ENCODE results near the gene MRO. TPM values are rescaled to one million over a fixed set of nuclear protein-coding genes. Genes with fewer than 3 reads are reported as not detected.

The MRO gene
- total RNA-seq, 2 experiments from 2014 or later = not detected

DNA sequence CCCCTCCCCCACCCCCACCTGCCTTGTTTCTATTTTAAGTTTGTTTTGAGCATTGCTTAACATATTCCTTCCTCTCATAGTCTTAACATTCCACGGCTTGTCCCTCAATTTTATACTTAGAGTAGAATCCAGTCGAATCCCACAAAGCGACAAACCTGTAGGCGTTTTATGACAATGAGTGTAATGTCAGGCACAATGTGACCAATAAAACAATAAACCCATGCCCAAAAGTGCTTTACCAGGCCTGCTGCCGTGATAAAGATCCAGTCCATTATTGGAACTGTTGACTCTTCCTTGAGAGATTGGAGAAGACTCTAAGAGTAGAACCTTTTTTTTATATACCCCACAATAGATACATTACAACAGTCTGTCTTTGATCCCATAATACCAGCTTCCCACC lies 6.2 kb upstream of the MRO start:
- Mint-ChIP-seq H3K4me1 (no peaks in the 10 kb centered on the region), H3K27ac (no peak overlapping the region), H3K9me3 (no peaks in the 10 kb centered on the region), H3K4me3 (no peak overlapping the region), H3K27me3 (no peaks in the 10 kb centered on the region), H3K36me3 (ENCODE audit: low read depth) (no peaks in the 10 kb centered on the region)
- ChIA-PET POLR2A (no interaction called here), CTCF (no interaction called here)
- DNase-seq = no peak

DNA sequence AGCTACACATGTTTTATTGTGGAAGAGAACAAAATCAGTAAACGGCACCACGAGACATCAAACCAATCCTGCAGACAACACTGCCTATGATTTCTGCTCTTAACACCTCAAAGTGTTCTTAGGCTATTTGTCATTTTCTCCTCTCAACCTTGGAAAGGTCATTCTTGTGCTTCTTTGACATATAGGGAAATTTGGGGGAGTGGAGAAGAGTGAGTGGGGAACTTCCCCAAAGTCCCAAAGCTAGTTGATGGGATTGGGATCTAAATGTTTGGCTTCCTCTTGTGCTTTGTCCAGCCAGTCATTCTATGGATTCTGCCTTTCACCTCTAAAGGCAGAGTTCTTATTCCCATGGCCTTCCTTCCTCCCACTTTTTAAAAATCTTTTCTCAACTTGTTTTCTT lies 5.8 kb upstream of the MRO start:
- Mint-ChIP-seq H3K27me3 (no peaks in the 10 kb centered on the region), H3K27ac (no peak overlapping the region), H3K4me1 (no peaks in the 10 kb centered on the region), H3K4me3 (no peak overlapping the region), H3K9me3 (no peaks in the 10 kb centered on the region), H3K36me3 (ENCODE audit: low read depth) (no peaks in the 10 kb centered on the region)
- ChIA-PET CTCF (interaction anchor here (0.6 kb wide), 1 partner anchor 1772 kb away, joined by 3 read pairs; no protein-coding TSS in a partner anchor), POLR2A (no interaction called here)
- DNase-seq = no peak

DNA sequence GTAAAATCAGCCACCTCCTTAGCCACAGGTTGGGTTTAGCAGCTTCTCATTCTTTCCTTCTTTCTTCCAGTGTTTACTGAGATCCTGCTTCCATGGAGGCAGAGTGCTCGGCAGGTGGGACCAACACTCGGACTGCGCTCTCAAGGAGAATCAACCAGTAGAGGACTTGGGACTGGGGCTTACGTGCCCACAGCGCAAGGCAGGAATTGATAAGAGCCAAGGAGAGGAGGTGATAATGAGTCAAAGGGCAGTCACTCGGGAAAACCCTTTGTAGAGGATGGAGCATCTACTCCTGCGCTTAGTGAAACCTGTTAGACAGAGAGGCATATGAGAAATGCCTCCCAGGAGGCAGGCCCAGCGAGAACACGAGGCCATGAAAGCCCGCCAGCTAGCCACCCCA lies 2.9 kb upstream of the MRO start:
- DNase-seq = no peak
- POLR2A ChIA-PET = no interaction called here
- no peak overlapping the region for H3K27ac Mint-ChIP-seq
- no peaks in the 10 kb centered on the region for H3K9me3 Mint-ChIP-seq
- no peaks in the 10 kb centered on the region for H3K4me1 Mint-ChIP-seq
- no peaks in the 10 kb centered on the region for H3K36me3 Mint-ChIP-seq (ENCODE audit: low read depth)
- no peaks in the 10 kb centered on the region for H3K27me3 Mint-ChIP-seq
- H3K4me3 Mint-ChIP-seq = no peak overlapping the region
- CTCF ChIA-PET = no interaction called here

DNA sequence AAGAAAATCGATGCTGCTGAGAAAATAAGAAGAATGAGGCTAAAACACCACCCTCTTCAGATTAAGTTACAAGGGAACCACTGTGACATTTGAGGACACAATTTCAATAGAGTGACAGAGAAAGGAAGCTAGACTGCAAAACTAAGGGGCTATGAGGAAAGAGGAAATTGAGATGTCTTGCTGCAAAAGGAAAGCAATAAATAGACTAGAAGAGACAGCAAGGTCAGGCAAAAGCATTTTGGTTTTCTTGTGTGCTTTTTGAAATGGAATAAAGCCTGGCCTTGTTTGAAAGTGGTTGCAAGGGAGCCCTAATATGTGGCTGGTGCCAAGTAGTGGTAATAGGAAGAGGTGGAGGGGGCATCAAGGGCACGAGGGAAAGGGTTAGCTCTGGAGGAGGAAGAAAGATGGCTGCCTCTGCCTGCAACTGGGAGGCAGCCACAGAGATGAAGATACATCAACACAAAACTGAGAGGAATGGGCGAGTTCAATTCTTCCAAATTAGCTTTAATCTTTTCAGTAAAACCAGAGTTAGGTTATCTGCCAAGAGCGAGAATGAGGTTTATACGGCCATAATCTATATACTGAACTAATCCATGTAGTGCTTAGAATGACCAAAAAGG lies 1.2 kb upstream of the MRO start:
- H3K27me3 Mint-ChIP-seq = no peaks in the 10 kb centered on the region
- DNase-seq = no peak
- CTCF ChIA-PET = interaction anchor here (1.2 to 1.6 kb wide), 2 partner anchors 221 to 230 kb away, joined by 3 read pairs; no protein-coding TSS in a partner anchor
- no peaks in the 10 kb centered on the region for H3K9me3 Mint-ChIP-seq
- POLR2A ChIA-PET = no interaction called here
- no peaks in the 10 kb centered on the region for H3K4me1 Mint-ChIP-seq
- no peaks in the 10 kb centered on the region for H3K36me3 Mint-ChIP-seq (ENCODE audit: low read depth)
- no peak overlapping the region for H3K4me3 Mint-ChIP-seq
- H3K27ac Mint-ChIP-seq = no peak overlapping the region

DNA sequence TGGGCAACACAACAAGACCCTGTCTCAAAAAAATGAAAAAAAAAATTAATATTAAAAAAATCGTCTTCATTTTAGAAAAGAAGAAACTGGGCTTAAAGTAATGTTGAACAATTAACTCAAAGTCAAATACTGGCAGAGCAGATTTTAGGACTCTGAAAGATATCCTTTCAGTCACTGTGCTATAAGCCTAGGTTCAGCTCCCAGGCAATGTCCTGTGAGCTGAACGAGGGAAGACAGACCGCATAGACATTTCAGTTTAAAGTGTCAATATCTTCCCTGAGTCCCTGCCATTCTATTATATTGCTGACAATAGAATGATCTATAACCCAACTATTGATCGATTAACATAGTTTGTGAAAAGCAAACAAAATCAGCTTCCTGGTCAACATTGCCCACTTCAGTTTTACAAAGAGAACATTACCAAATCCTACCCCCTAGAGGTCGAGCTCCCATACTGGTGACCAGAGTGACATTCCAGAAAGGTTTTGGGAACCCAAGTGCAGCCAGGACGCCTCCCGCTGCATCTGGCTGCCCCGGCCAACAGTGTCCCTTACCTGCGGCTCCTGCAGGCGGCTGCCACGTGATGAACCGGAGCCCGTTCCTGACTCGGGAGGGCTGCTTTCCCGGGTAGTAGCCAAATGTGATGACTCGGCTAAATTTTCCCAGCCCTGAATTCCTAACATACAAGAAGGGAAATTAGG lies 639 bp downstream of the MRO start:
- Mint-ChIP-seq H3K4me3 (no peak overlapping the region), H3K4me1 (no peaks in the 10 kb centered on the region), H3K9me3 (no peaks in the 10 kb centered on the region), H3K27ac (no peak overlapping the region), H3K36me3 (ENCODE audit: low read depth) (no peaks in the 10 kb centered on the region), H3K27me3 (peaks cover 6% of the 10 kb centered on the region)
- ChIA-PET POLR2A (no interaction called here), CTCF (no interaction called here)
- no peak for DNase-seq

DNA sequence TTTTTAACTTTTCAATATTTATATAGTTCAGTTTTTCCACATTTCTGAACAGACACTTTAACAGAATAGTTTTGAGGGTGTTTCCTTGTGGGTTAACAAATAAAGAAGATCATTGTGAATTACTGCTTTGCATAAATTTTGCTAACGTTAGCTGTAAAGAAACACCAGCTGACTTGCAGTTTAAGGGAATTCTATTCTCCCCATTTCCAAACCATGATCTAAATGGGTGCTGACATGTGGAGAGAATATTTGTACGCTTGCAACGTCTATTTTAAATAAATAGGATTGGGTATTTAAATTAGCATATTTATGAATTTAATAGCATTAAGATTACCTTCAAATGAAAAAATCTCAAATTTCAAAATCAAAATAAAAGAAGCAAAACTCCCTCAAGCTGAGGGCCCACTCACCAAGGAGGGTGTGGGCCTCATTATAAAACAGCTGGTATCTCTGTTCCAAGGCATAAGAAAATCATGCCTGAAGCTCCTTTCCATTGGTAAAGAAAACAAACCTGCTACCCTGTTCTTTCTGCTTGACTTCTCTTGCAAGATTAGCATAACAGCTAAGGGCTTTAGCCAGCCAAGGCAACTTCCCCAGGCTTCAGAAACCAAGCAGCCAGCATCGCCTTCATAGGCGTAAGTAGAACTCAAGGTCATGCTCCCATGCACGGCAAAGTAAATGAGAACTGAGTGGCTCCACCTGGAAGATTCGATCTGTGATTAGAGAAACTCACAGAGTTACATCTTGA lies 3.2 kb downstream of the MRO start:
- Mint-ChIP-seq H3K27me3 (peaks cover 6% of the 10 kb centered on the region), H3K9me3 (no peaks in the 10 kb centered on the region), H3K4me3 (no peak overlapping the region), H3K27ac (no peak overlapping the region), H3K4me1 (no peaks in the 10 kb centered on the region), H3K36me3 (ENCODE audit: low read depth) (no peaks in the 10 kb centered on the region)
- POLR2A ChIA-PET = no interaction called here
- CTCF ChIA-PET = interaction anchor here (0.6 to 1.2 kb wide), 2 partner anchors 10 to 128 kb away, joined by 3 read pairs; no protein-coding TSS in a partner anchor
- DNase-seq = no peak

DNA sequence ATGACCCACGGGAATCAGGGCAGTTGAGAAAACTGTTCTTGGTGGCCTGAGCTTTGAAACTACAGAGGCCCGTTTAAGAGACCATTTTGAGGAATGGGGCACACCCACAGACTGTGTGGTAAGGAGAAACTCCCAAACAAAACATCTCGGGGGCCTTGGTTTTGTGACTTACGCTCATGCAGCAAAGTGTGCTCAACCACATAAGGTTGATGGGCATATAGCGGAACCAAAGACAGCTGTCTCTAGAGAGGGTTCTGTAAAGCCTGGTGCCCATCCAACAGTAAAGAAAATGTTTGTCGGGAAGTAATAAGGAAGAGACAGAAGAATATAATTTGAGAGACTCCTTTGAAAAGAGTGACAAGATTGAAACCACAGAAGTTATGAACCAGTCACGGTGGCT lies 5.4 kb downstream of the MRO start:
- Mint-ChIP-seq H3K4me3 (no peak overlapping the region), H3K36me3 (ENCODE audit: low read depth) (no peaks in the 10 kb centered on the region), H3K4me1 (no peaks in the 10 kb centered on the region), H3K9me3 (no peaks in the 10 kb centered on the region), H3K27ac (no peak overlapping the region), H3K27me3 (peaks cover 10% of the 10 kb centered on the region)
- no peak for DNase-seq
- POLR2A ChIA-PET = no interaction called here
- CTCF ChIA-PET = no interaction called here

DNA sequence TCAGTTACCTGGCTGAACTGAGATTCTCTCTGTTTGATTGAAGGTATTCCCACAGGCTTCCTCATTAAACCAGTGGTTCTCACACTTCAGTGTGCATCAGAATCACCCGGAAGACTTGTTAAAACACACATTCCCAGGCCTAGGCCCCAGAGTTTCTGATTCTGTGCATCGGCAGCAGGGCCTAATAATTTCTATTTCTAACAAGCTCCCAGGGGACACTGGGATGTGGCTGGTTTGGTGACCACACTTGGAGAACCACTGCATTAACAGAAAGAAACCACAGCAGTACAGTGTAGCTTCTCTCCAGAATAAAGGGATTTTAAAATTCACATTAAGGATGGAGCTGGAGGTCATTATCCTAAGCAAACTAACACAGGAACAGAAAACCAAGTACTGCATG lies 6.5 kb downstream of the MRO start:
- CTCF ChIA-PET = interaction anchor here (1.0 kb wide), 1 partner anchor 465 kb away, joined by 3 read pairs; no protein-coding TSS in a partner anchor
- Mint-ChIP-seq H3K36me3 (ENCODE audit: low read depth) (no peaks in the 10 kb centered on the region), H3K4me3 (no peak overlapping the region), H3K9me3 (no peaks in the 10 kb centered on the region), H3K4me1 (no peaks in the 10 kb centered on the region), H3K27ac (no peak overlapping the region), H3K27me3 (peaks cover 10% of the 10 kb centered on the region)
- DNase-seq = no peak
- POLR2A ChIA-PET = no interaction called here

DNA sequence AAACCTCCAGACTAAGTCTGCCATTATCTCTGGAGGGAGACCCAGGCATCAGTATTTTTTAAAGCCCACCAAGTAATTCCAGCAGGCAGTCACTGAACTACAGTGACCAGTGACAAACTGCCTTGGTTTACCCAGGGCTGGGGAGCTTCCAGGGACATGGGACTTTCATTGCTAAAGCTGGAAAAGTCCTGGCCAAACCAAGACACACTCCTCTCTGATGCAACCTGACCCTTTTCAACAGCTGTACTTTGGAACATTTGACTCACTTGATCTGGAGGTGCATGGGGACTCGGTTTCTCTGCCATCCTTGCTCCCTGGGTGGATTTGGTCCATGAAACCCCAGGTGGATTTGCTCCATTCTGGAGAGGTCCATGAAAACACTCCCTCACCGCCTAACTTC lies 7.0 kb downstream of the MRO start:
- H3K9me3 Mint-ChIP-seq = no peaks in the 10 kb centered on the region
- no peak overlapping the region for H3K4me3 Mint-ChIP-seq
- no peak overlapping the region for H3K27ac Mint-ChIP-seq
- no peak for DNase-seq
- POLR2A ChIA-PET = no interaction called here
- no peaks in the 10 kb centered on the region for H3K4me1 Mint-ChIP-seq
- H3K36me3 Mint-ChIP-seq (ENCODE audit: low read depth) = no peaks in the 10 kb centered on the region
- CTCF ChIA-PET = no interaction called here
- peaks cover 10% of the 10 kb centered on the region for H3K27me3 Mint-ChIP-seq

DNA sequence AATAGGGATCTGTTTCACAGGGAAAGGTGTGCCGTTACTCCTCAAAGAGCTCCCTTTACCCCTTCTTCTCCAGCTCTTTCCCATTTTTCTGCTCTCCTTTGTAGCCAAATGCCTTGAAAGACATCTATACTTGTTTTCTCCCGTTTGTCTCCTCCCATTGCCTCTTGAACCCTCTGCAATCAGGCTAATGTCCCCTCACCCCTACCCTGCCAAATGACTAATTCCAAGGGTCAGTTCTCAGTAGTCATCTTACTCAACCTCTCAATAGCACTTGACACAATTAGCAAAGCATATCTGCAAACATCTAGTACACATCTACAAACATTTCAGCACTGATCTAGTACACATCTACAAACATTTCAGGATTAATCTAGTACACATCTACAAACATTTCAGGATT lies 12.6 kb downstream of the MRO start:
- CTCF ChIA-PET = interaction anchor here (1.0 to 1.1 kb wide), 2 partner anchors 10 to 13 kb away, joined by 3 read pairs; partner anchors contain the start of gene MRO
- DNase-seq = no peak
- Mint-ChIP-seq H3K4me3 (no peak overlapping the region), H3K27me3 (peaks cover 10% of the 10 kb centered on the region), H3K4me1 (peaks cover 1% of the 10 kb centered on the region), H3K36me3 (ENCODE audit: low read depth) (no peaks in the 10 kb centered on the region), H3K9me3 (no peaks in the 10 kb centered on the region), H3K27ac (no peak overlapping the region)
- POLR2A ChIA-PET = no interaction called here

DNA sequence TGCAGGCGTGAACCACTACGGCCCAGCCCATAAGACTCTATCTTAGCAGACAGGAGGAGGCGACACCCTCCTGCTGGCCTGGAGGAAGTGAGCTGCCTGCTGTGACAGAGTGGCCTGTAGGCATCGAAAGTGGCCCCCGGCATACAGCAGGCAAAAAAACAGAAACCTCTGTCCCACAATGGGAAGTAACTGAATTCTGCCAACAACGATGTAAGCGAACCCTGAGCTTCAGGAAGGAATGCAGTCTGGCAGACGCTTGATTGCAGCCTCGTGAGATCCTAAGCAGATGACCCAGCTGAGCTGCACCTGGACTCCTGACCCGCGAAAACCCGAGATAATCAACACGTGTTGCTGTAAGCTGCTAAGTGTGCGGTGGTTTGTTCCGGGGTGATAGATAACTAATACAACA lies 13.6 kb downstream of the MRO start:
- Mint-ChIP-seq H3K27ac (no peak overlapping the region), H3K36me3 (ENCODE audit: low read depth) (no peaks in the 10 kb centered on the region), H3K4me3 (no peak overlapping the region), H3K4me1 (peaks cover 1% of the 10 kb centered on the region), H3K27me3 (peaks cover 10% of the 10 kb centered on the region), H3K9me3 (no peaks in the 10 kb centered on the region)
- ChIA-PET POLR2A (interaction anchor here (0.6 kb wide), 2 partner anchors 429 to 1770 kb away, joined by 3 read pairs; no protein-coding TSS in a partner anchor), CTCF (interaction anchor here (1.0 kb wide), 1 partner anchor 11 kb away, joined by 3 read pairs; no protein-coding TSS in a partner anchor)
- no peak for DNase-seq

DNA sequence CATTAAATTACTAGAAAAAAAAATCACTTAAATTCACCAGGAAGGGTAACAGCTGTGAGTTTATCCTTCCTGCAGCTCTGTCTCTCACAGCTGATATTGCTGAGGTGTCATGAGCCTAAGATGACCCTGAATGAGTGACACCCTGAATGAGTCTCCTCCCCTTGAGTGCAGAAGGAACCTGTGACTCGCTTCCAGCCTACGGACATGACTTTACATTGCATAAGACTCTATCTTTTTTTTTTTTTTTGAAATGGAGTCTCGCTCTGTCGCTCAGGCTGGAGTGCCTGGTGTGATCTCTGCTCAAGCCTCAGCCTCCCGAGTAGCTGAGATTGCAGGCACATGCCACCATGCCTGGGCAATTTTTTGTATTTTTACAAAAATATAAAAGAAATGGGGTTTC lies 14.1 kb downstream of the MRO start:
- DNase-seq = no peak
- H3K9me3 Mint-ChIP-seq = no peaks in the 10 kb centered on the region
- H3K4me3 Mint-ChIP-seq = no peak overlapping the region
- POLR2A ChIA-PET = interaction anchor here (0.6 kb wide), 1 partner anchor 430 kb away, joined by 3 read pairs; no protein-coding TSS in a partner anchor
- peaks cover 8% of the 10 kb centered on the region for H3K27me3 Mint-ChIP-seq
- H3K4me1 Mint-ChIP-seq = peaks cover 1% of the 10 kb centered on the region
- no peaks in the 10 kb centered on the region for H3K36me3 Mint-ChIP-seq (ENCODE audit: low read depth)
- no peak overlapping the region for H3K27ac Mint-ChIP-seq
- CTCF ChIA-PET = interaction anchor here (0.6 kb wide), 2 partner anchors 37 to 38 kb away, joined by 3 to 4 read pairs; no protein-coding TSS in a partner anchor

DNA sequence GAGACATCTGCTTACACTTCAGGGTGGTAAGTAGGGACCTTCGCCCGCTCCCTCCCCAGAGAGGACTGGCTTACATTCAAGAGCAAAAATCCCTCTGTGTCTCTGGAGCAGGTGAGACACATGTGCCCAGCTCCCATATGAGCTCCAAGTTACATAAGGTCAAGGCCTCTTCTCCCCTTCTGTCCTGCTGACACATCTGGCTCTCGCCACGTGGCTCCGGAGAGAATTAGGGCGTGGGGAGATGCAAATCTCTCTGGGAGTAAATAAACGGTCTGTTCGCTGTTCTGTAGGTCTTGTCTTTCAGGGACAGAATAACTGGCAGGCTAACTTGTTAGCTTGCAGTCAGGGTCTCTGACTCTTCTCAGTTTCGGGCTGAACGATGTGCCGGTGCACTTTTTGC lies 16.2 kb downstream of the MRO start:
- DNase-seq = no peak
- peaks cover 11% of the 10 kb centered on the region for H3K27me3 Mint-ChIP-seq
- CTCF ChIA-PET = no interaction called here
- no peaks in the 10 kb centered on the region for H3K9me3 Mint-ChIP-seq
- POLR2A ChIA-PET = no interaction called here
- no peak overlapping the region for H3K27ac Mint-ChIP-seq
- no peaks in the 10 kb centered on the region for H3K36me3 Mint-ChIP-seq (ENCODE audit: low read depth)
- H3K4me1 Mint-ChIP-seq = peaks cover 1% of the 10 kb centered on the region
- H3K4me3 Mint-ChIP-seq = no peak overlapping the region
